ENCODE results near the gene ZNF560.
A peak's percentile ranks its signal among the peaks of the same experiment; 100 is the strongest.

ZNF560 gene

DNA sequence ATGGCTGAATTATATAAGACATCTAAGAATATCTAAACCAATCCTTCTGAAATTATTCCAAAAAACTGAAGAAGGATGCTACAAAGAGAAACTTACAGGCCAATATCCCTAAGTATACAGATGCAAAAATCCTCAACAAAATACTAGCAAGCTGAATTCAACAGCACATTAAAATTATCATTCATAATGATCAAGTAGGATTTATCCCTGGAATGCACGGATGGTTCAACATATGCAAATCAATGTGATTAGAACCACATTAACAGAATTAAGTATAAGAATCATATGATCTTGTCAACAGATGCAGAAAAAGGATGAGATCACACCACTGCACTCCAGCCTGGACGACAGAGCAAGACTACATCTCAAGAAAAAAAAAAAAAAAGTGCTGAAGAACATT lies 13.3 kb downstream of the ZNF560 start:
- no peak for TF ChIP-seq POLR2A (IDR thresholded peaks at IDR 0.05; ENCODE audit: low read length)
- no peak for TF ChIP-seq GATA1 (IDR thresholded peaks at IDR 0.05; ENCODE audit: low read depth, low read length)
- DNase-seq: no peak

DNA sequence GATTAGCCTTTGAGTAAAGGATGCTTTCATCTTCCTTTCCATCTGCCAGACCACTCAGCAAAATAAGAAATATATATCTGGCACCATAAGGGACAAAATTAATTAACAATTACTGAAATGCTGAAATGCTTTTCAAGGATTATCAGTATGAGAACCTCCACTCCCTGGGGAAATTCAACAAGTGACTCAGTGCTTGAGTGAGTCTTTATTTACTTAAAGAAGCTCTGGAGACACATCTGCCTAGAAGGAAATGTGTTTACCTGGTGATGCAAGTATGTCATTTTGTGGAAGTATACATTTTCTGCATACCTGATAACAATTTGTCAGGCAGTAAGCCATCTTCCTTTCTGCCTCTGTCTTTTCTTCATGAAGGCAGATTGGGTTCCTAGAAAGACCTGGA lies 23.4 kb downstream of the ZNF560 start:
- no peak for DNase-seq

GRCh38 chr19:9467161-9467560 lies 31.3 kb downstream of the ZNF560 start:
- TF ChIP-seq GATA1 (IDR thresholded peaks at IDR 0.05; ENCODE audit: low read depth, low read length) (no peak), POLR2A (IDR thresholded peaks at IDR 0.05; ENCODE audit: low read length) (no peak)
- no peak for DNase-seq

More for the DNA sequence above, 23.4 kb downstream of the ZNF560 start:
- no peak for TF ChIP-seq POLR2A (IDR thresholded peaks at IDR 0.05; ENCODE audit: low read length)
- TF ChIP-seq GATA1 (IDR thresholded peaks at IDR 0.05; ENCODE audit: low read depth, low read length): no peak

DNA sequence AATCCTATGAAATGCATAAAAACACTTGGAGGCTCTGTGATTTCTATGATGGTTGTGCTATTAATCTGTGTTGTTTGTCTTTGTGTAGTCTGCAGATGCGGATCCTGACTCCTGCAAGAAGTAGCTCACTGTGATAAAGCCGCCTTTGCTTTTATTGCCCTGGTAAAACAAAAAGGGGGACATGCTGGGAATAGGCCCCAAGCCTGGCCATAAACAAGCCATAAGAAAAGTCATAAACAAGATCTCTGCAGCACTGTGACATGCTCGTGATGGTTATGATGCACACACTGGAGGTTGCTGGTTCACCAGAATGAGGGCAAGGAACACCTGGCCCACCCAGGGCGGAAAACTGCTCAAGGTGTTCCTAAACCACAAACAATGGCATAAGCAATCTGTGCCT lies 36.5 kb downstream of the ZNF560 start:
- DNase-seq: no peak
- no peak for TF ChIP-seq POLR2A (IDR thresholded peaks at IDR 0.05; ENCODE audit: low read length)
- TF ChIP-seq GATA1 (IDR thresholded peaks at IDR 0.05; ENCODE audit: low read depth, low read length): no peak

DNA sequence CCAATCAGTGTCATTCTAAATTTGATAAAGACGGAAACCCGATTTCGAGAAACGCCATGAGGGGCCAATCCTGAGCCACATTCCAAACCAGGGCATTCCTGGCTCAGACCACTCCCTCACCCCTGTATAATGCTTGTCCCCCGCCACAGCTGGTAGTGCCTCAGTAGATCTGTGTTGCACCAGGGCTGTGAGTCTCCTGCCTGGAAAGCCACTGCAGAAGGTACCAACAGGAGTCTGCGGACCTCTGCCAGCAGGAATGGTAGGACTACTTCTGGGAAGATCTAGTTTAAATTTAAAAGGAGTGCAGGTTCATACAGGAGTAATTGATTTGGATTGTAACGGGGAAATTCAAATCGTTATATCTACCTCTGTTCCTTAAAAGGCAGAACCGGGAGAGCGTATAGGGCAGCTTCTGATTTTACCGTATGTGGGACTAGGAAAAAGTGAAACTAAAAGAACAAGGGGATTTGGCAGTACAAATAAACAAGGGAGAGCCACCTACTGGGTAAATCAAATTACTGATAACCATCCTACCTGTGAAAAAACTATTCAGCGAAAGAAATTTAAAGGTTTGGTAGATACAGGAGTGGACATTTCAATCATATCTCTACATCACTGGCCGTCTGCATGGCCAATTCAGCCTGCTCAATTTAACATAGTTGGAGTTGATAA lies 42.3 kb downstream of the ZNF560 start:
- TF ChIP-seq GATA1 (IDR thresholded peaks at IDR 0.05; ENCODE audit: low read depth, low read length): no peak
- TF ChIP-seq POLR2A (IDR thresholded peaks at IDR 0.05; ENCODE audit: low read length): no peak
- no peak for DNase-seq

DNA sequence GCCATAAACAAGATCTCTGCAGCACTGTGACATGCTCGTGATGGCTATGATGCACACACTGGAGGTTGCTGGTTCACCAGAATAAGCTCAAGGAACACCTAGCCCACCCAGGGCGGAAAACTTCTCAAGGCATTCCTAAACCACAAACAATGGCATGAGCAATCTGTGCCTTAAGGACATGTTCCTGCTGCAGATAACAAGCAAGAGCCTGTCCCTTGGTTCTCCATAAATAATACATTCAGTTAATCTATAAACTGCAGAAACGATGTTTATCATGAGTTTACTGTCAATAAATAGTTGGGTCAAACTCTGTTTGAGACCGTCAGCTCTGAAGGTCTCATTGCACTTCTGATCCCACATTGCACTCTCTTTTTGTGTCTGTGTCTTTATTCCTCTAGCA lies 44.5 kb downstream of the ZNF560 start:
- TF ChIP-seq GATA1 (IDR thresholded peaks at IDR 0.05; ENCODE audit: low read depth, low read length) (no peak), POLR2A (IDR thresholded peaks at IDR 0.05; ENCODE audit: low read length) (no peak)
- no peak for DNase-seq

DNA sequence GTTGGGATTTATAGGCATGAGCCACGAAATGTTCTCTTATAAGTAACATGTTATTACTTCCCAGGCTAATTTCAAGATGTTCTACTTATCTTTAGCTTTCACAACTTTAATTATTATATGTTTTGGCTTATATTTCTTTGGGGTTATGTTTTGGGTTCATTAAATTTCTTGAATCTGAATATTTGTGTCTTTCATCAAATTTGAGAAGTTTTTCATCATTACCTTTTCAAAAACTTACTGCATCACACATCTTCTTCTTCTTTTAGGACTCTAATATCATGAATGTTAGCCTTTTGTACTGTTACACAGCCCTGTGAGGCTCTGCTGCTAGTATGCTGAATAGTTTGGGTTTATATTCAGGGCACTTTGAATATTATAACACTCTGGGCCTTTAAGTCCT lies 53.4 kb downstream of the ZNF560 start:
- DNase-seq: no peak
- TF ChIP-seq GATA1 (IDR thresholded peaks at IDR 0.05; ENCODE audit: low read depth, low read length) (no peak), POLR2A (IDR thresholded peaks at IDR 0.05; ENCODE audit: low read length) (no peak)

- DNase-seq: no peak
- TF ChIP-seq GATA1 (IDR thresholded peaks at IDR 0.05; ENCODE audit: low read depth, low read length) (no peak), POLR2A (IDR thresholded peaks at IDR 0.05; ENCODE audit: low read length) (no peak)
These were observed 62.1 kb downstream of the ZNF560 start for GRCh38 chr19:9436358-9436757.

- TF ChIP-seq POLR2A (IDR thresholded peaks at IDR 0.05; ENCODE audit: low read length) (peak; percentile 75), GATA1 (IDR thresholded peaks at IDR 0.05; ENCODE audit: low read depth, low read length) (no peak)
- peak; percentile 95 to 96 for DNase-seq
These were observed 62.8 kb downstream of the ZNF560 start, which contains the start of gene ZNF266 for GRCh38 chr19:9435279-9436268. TSS of gene ZNF266 (minus strand) at chr19:9435573. CDS start at chr19:9420089, 15,484 bp downstream.

- peak; percentile 54 to 75 for DNase-seq
- no peak for TF ChIP-seq POLR2A (IDR thresholded peaks at IDR 0.05; ENCODE audit: low read length)
- no peak for TF ChIP-seq GATA1 (IDR thresholded peaks at IDR 0.05; ENCODE audit: low read depth, low read length)
These were observed 66.9 kb downstream of the ZNF560 start for GRCh38 chr19:9431475-9431874.

DNA sequence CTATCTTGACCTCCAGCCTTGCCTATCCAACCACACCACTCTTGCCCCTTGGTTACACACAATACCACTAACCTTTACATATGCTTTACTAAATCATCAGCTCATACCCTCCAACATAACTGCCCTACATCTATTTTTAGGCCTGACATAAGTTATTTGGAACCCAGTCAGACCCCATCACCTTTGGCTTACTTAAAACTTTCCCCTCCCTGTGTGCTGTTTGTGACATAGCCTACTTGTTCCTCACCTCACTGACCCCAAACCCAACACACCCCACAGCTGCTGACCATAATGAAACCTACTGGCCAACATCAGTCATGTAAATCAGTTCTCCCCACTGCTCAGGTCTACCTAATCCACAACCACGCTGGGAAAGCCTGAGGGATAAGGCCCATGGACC lies 68.0 kb downstream of the ZNF560 start:
- no peak for DNase-seq
- no peak for TF ChIP-seq GATA1 (IDR thresholded peaks at IDR 0.05; ENCODE audit: low read depth, low read length)
- TF ChIP-seq POLR2A (IDR thresholded peaks at IDR 0.05; ENCODE audit: low read length): no peak

GRCh38 chr19:9427941-9428340 lies 70.5 kb downstream of the ZNF560 start:
- DNase-seq: no peak
- TF ChIP-seq GATA1 (IDR thresholded peaks at IDR 0.05; ENCODE audit: low read depth, low read length) (no peak), POLR2A (IDR thresholded peaks at IDR 0.05; ENCODE audit: low read length) (no peak)
